HEK293 (cell line): ENCODE data around the gene TTR.

Source experiments
- GLIS2 ChIP-seq: fragments of 450-650 bp; formaldehyde crosslinking; IDR thresholded peaks from 2 replicates; pipeline ENCODE4 v1.5.1; 2016; ENCODE audit warnings: missing biosample characterization, missing genetic modification characterization
- ZNF184 ChIP-seq: fragments of 450-650 bp; IDR thresholded peaks from 2 replicates; pipeline ENCODE4 v1.5.1; 2018; ENCODE audit warnings: missing biosample characterization, mild to moderate bottlenecking, missing genetic modification characterization
- ZNF416 ChIP-seq: fragments of 450-650 bp; formaldehyde crosslinking; IDR thresholded peaks from 2 replicates; pipeline ENCODE4 v1.5.1; 2016; ENCODE audit warnings: missing biosample characterization, missing genetic modification characterization
- ZNF514 ChIP-seq: fragments of 450-650 bp; formaldehyde crosslinking; IDR thresholded peaks from 2 replicates; pipeline ENCODE4 v1.5.1; 2016; ENCODE audit warnings: missing biosample characterization, missing genetic modification characterization
- ZNF629 ChIP-seq: fragments of 450-650 bp; formaldehyde crosslinking; IDR thresholded peaks from 2 replicates; pipeline ENCODE4 v1.5.1; 2017; ENCODE audit warnings: missing biosample characterization, missing genetic modification characterization
- ZNF660 ChIP-seq: fragments of 450-650 bp; IDR thresholded peaks from 2 replicates; pipeline ENCODE4 v1.5.1; 2018; ENCODE audit warnings: missing biosample characterization, mild to moderate bottlenecking, missing genetic modification characterization
- ZNF664 ChIP-seq: fragments of 450-650 bp; formaldehyde crosslinking; IDR thresholded peaks from 2 replicates; pipeline ENCODE4 v1.5.1; 2016; ENCODE audit warnings: missing biosample characterization, missing genetic modification characterization
- ZNF76 ChIP-seq: fragments of 450-650 bp; formaldehyde crosslinking; IDR thresholded peaks from 2 replicates; pipeline ENCODE4; 2016; ENCODE audit warnings: low read depth, missing biosample characterization, missing genetic modification characterization, borderline replicate concordance
- TF ChIP-seq, protein P1 (sequence below): fragments of 450-650 bp; formaldehyde crosslinking; IDR thresholded peaks from 2 replicates; pipeline ENCODE4 v1.5.1; 2016; ENCODE audit warnings: missing biosample characterization, missing genetic modification characterization
- TF ChIP-seq, protein P2 (sequence below): fragments of 450-650 bp; formaldehyde crosslinking; IDR thresholded peaks from 2 replicates; pipeline ENCODE4 v1.5.1; 2016; ENCODE audit warnings: missing biosample characterization, missing genetic modification characterization
- TF ChIP-seq, protein P3 (sequence below): fragments of 450-650 bp; IDR thresholded peaks from 2 replicates; pipeline ENCODE4 v1.5.1; 2018; ENCODE audit warnings: missing biosample characterization, missing genetic modification characterization

DNA sequence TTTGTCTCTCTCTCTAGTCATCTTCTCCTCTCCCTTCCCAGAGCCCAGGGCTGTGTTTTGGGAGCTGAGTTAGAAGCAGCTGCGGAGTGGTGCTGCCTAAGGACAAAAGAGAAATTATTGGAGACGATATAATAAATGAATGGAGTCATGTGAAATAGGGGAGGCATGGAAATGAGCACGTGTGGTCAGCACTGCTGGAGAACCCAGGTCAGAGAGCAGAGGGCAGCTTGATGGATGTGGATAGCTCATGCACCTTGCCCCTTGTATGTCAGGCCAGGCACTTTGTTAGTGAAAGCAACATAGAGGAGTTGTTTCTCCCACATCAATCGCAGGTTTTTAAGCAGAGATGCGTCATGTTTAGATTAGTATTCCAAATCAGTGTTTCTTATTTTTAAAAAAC lies 15.7 kb downstream of the TTR start:
- TF ChIP-seq, protein P1, sequence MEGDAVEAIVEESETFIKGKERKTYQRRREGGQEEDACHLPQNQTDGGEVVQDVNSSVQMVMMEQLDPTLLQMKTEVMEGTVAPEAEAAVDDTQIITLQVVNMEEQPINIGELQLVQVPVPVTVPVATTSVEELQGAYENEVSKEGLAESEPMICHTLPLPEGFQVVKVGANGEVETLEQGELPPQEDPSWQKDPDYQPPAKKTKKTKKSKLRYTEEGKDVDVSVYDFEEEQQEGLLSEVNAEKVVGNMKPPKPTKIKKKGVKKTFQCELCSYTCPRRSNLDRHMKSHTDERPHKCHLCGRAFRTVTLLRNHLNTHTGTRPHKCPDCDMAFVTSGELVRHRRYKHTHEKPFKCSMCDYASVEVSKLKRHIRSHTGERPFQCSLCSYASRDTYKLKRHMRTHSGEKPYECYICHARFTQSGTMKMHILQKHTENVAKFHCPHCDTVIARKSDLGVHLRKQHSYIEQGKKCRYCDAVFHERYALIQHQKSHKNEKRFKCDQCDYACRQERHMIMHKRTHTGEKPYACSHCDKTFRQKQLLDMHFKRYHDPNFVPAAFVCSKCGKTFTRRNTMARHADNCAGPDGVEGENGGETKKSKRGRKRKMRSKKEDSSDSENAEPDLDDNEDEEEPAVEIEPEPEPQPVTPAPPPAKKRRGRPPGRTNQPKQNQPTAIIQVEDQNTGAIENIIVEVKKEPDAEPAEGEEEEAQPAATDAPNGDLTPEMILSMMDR = no peak
- TF ChIP-seq ZNF629 (tag by site-specific recombination) (no peak), ZNF184 (tag by site-specific recombination) (no peak), ZNF664 (no peak), ZNF76 (no peak), ZNF514 (tag by site-specific recombination) (no peak), ZNF660 (tag by site-specific recombination) (no peak), ZNF416 (tag by site-specific recombination) (no peak), GLIS2 (tag by site-specific recombination) (no peak)
- TF ChIP-seq, protein P2, sequence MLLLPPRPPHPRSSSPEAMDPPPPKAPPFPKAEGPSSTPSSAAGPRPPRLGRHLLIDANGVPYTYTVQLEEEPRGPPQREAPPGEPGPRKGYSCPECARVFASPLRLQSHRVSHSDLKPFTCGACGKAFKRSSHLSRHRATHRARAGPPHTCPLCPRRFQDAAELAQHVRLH (tag by site-specific recombination) = no peak
- TF ChIP-seq, protein P3, sequence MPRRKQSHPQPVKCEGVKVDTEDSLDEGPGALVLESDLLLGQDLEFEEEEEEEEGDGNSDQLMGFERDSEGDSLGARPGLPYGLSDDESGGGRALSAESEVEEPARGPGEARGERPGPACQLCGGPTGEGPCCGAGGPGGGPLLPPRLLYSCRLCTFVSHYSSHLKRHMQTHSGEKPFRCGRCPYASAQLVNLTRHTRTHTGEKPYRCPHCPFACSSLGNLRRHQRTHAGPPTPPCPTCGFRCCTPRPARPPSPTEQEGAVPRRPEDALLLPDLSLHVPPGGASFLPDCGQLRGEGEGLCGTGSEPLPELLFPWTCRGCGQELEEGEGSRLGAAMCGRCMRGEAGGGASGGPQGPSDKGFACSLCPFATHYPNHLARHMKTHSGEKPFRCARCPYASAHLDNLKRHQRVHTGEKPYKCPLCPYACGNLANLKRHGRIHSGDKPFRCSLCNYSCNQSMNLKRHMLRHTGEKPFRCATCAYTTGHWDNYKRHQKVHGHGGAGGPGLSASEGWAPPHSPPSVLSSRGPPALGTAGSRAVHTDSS (tag by site-specific recombination) = no peak
